ENCODE measurements around the gene NFIC. TPM values are rescaled to one million over a fixed set of nuclear protein-coding genes. Genes with fewer than 3 reads are reported as not detected.

NFIC gene
- total RNA-seq, 2 experiments from 2014 or later: 1.5 to 1.7 TPM

GRCh38 chr19:3378352-3379150 is 12.2 kb downstream of the NFIC start:
- Histone ChIP-seq H3K4me1 (ENCODE audit: insufficient read depth, low read length, poor library complexity, severe bottlenecking) (no peaks in the 10 kb centered on the region), H3K9me3 (ENCODE audit: low read length) (no peaks in the 10 kb centered on the region), H3K79me2 (ENCODE audit: insufficient read depth, low read depth, low read length) (no peaks in the 10 kb centered on the region), H3K9me2 (ENCODE audit: insufficient read depth, low read length) (no peaks in the 10 kb centered on the region), H4K20me1 (ENCODE audit: insufficient read depth, low read length) (no peaks in the 10 kb centered on the region), H2AFZ (ENCODE audit: low read length) (no peak overlapping the region), H3K4me2 (ENCODE audit: low read length) (no peak overlapping the region), H3K36me3 (ENCODE audit: insufficient read depth, low read length) (no peaks in the 10 kb centered on the region), H3K4me3 (ENCODE audit: low read depth, low read length, poor library complexity, severe bottlenecking) (no peak overlapping the region), H3K27ac (ENCODE audit: low read depth, low read length, poor library complexity, severe bottlenecking) (no peak overlapping the region)
- no peak for DNase-seq (ENCODE audit: low spot score)
- ChIA-PET CTCF (ENCODE audit: unreplicated experiment) (no interaction called here), POLR2A (no interaction called here)
- no TSS peak for BruUV-seq (replicated peaks)
- no peak for TF ChIP-seq CTCF (conservative IDR thresholded peaks at IDR 0.05; ENCODE audit: low read length)
- no peak for TF ChIP-seq EZH2phosphoT487 (IDR thresholded peaks at IDR 0.05; ENCODE audit: borderline replicate concordance, low read depth, low read length)
- intact Hi-C loops (cut with micrococcal nuclease; ENCODE audit: unreplicated experiment): no loop called here

- DNase-seq (ENCODE audit: low spot score): no peak
- no peak overlapping the region for H3K4me3 ChIP-seq (ENCODE audit: low read depth, low read length, poor library complexity, severe bottlenecking)
- H3K4me1 ChIP-seq (ENCODE audit: insufficient read depth, low read length, poor library complexity, severe bottlenecking): no peaks in the 10 kb centered on the region
- no TSS peak for BruUV-seq (replicated peaks)
- no peaks in the 10 kb centered on the region for H3K36me3 ChIP-seq (ENCODE audit: insufficient read depth, low read length)
- H3K4me2 ChIP-seq (ENCODE audit: low read length): no peak overlapping the region
- H3K79me2 ChIP-seq (ENCODE audit: insufficient read depth, low read depth, low read length): no peaks in the 10 kb centered on the region
- no peak overlapping the region for H3K27ac ChIP-seq (ENCODE audit: low read depth, low read length, poor library complexity, severe bottlenecking)
- no peaks in the 10 kb centered on the region for H3K9me2 ChIP-seq (ENCODE audit: insufficient read depth, low read length)
- POLR2A ChIA-PET: interaction anchor here (0.6 kb wide), 1 partner anchor 418 kb away, joined by 3 read pairs; no protein-coding TSS in a partner anchor
- TF ChIP-seq CTCF (conservative IDR thresholded peaks at IDR 0.05; ENCODE audit: low read length): no peak
- TF ChIP-seq EZH2phosphoT487 (IDR thresholded peaks at IDR 0.05; ENCODE audit: borderline replicate concordance, low read depth, low read length): no peak
- CTCF ChIA-PET (ENCODE audit: unreplicated experiment): interaction anchor here (0.6 kb wide), 1 partner anchor 52 kb away, joined by 3 read pairs; no protein-coding TSS in a partner anchor
- intact Hi-C loops (cut with micrococcal nuclease; ENCODE audit: unreplicated experiment): no loop called here
- H3K9me3 ChIP-seq (ENCODE audit: low read length): no peaks in the 10 kb centered on the region
- no peaks in the 10 kb centered on the region for H4K20me1 ChIP-seq (ENCODE audit: insufficient read depth, low read length)
- H2AFZ ChIP-seq (ENCODE audit: low read length): no peak overlapping the region
Observed at GRCh38 chr19:3380829-3381228, 14.4 kb downstream of the NFIC start.

- no peaks in the 10 kb centered on the region for H3K79me2 ChIP-seq (ENCODE audit: insufficient read depth, low read depth, low read length)
- BruUV-seq (replicated peaks): no TSS peak
- no peak overlapping the region for H3K4me2 ChIP-seq (ENCODE audit: low read length)
- intact Hi-C loops (cut with micrococcal nuclease; ENCODE audit: unreplicated experiment): no loop called here
- no peak for DNase-seq (ENCODE audit: low spot score)
- no peaks in the 10 kb centered on the region for H4K20me1 ChIP-seq (ENCODE audit: insufficient read depth, low read length)
- ChIA-PET POLR2A (no interaction called here), CTCF (ENCODE audit: unreplicated experiment) (no interaction called here)
- no peak for TF ChIP-seq EZH2phosphoT487 (IDR thresholded peaks at IDR 0.05; ENCODE audit: borderline replicate concordance, low read depth, low read length)
- no peak for TF ChIP-seq CTCF (conservative IDR thresholded peaks at IDR 0.05; ENCODE audit: low read length)
- no peaks in the 10 kb centered on the region for H3K4me1 ChIP-seq (ENCODE audit: insufficient read depth, low read length, poor library complexity, severe bottlenecking)
- no peak overlapping the region for H2AFZ ChIP-seq (ENCODE audit: low read length)
- H3K36me3 ChIP-seq (ENCODE audit: insufficient read depth, low read length): no peaks in the 10 kb centered on the region
- H3K27ac ChIP-seq (ENCODE audit: low read depth, low read length, poor library complexity, severe bottlenecking): no peak overlapping the region
- no peak overlapping the region for H3K4me3 ChIP-seq (ENCODE audit: low read depth, low read length, poor library complexity, severe bottlenecking)
- H3K9me3 ChIP-seq (ENCODE audit: low read length): no peaks in the 10 kb centered on the region
- no peaks in the 10 kb centered on the region for H3K9me2 ChIP-seq (ENCODE audit: insufficient read depth, low read length)
Observed at GRCh38 chr19:3381701-3382372, 15.5 kb downstream of the NFIC start.
